Endothelial cell of umbilical vein (primary cell): ENCODE data around the gene MACROD2. TPM values are rescaled to one million over a fixed set of nuclear protein-coding genes. Genes with fewer than 3 reads are reported as not detected.

Experiments
- BruUV-seq: library from RNA; stranded (reverse); fragments of 400-500 nt; replicated peaks from 2 replicates; lab custom pipeline; 2021; lab: Mats Ljungman, UMichigan
- CTCF ChIA-PET: fragments of 300-600, 350-600 bp; sonication (Branson Sonifier 250); formaldehyde crosslinking; loops from one replicate; lab custom pipeline; 2021; ENCODE audit warnings: antibody characterized with exemption, inconsistent platforms; lab: Charles Lee
- POLR2A ChIA-PET: fragments of 300-600, 350-600 bp; sonication (Branson Sonifier 250); formaldehyde crosslinking; loops from one replicate; lab custom pipeline; 2021; ENCODE audit warnings: antibody characterized with exemption, inconsistent platforms; lab: Charles Lee
- DNase-seq: peaks from one replicate; pipeline ENCODE4 v3.0.0-alpha.2; 2011; ENCODE audit warnings: low read depth, low spot score
- FAIRE-seq: peaks from 2 replicates; lab custom pipeline; 2011; peaks lifted over from hg19 to GRCh38; lab: Jason Lieb, UNC
- H2AFZ ChIP-seq: 2 replicates; pipeline ENCODE4 v1.6.0; 2012; ENCODE audit warnings: low read depth, low read length, control low read depth, inconsistent platforms
- H3K27ac ChIP-seq: 2 replicates; pipeline ENCODE4 v1.5.1; 2011; ENCODE audit warnings: low read depth, mild to moderate bottlenecking, control low read depth, low read length, moderate library complexity; ENCODE audit not compliant: insufficient read depth
- H3K27me3 ChIP-seq, 2 experiments: 2 replicates each; pipeline versions ENCODE4 v1.6.0 to v1.6.1; 2011; ENCODE audit warnings: low read length in 2 of 2, mixed read lengths in 1 of 2; ENCODE audit not compliant: control insufficient read depth in 2 of 2, insufficient read depth in 2 of 2
- H3K36me3 ChIP-seq, 2 experiments: 2 replicates in 1 of 2; 3 replicates in 1 of 2; pipeline ENCODE4 v1.5.1; 2011; ENCODE audit warnings: low read length in 2 of 2, mild to moderate bottlenecking in 1 of 2, moderate library complexity in 1 of 2; ENCODE audit not compliant: control insufficient read depth in 2 of 2, insufficient read depth in 2 of 2; ENCODE audit errors: extremely low read depth in 1 of 2
- H3K4me1 ChIP-seq: 3 replicates; pipeline ENCODE4 v1.5.1; 2011; ENCODE audit warnings: mild to moderate bottlenecking, low read length; ENCODE audit not compliant: control insufficient read depth, insufficient read depth; ENCODE audit errors: extremely low read depth
- H3K4me2 ChIP-seq: 2 replicates; pipeline ENCODE4 v1.6.1; 2011; ENCODE audit warnings: low read length, control low read depth, mixed read lengths; ENCODE audit not compliant: insufficient read depth
- H3K4me3 ChIP-seq, 3 experiments: fragments of 200-600 bp in 1 of 3; sonication (generic), shearing (Covaris generic) in 1 of 3; replicated peaks in 1 of 3; 2 replicates each; pipeline ENCODE4 v1.5.1; 2011 to 2016; ENCODE audit warnings: control low read depth in 3 of 3, low read length in 3 of 3, mild to moderate bottlenecking in 2 of 3, inconsistent platforms in 1 of 3, low read depth in 1 of 3, moderate library complexity in 1 of 3; ENCODE audit not compliant: insufficient read depth in 1 of 3
- H3K79me2 ChIP-seq: 2 replicates; pipeline ENCODE4 v1.6.0; 2012; ENCODE audit warnings: low read length, inconsistent platforms; ENCODE audit not compliant: control insufficient read depth, insufficient read depth
- H3K9ac ChIP-seq: replicated peaks from 2 replicates; pipeline ENCODE3; 2011; ENCODE audit warnings: low read length, control low read depth; ENCODE audit not compliant: insufficient read depth; ENCODE audit errors: extremely low read depth
- H3K9me1 ChIP-seq: replicated peaks from 3 replicates; pipeline ENCODE4 v1.6.0; 2011; ENCODE audit warnings: mild to moderate bottlenecking, low read length; ENCODE audit not compliant: control insufficient read depth, insufficient read depth; ENCODE audit errors: extremely low read depth
- H3K9me3 ChIP-seq: replicated peaks from 2 replicates; pipeline ENCODE4 v1.5.1; 2012; ENCODE audit warnings: low read length, inconsistent platforms; ENCODE audit not compliant: control insufficient read depth, insufficient read depth
- H4K20me1 ChIP-seq: replicated peaks from 2 replicates; pipeline ENCODE3; 2011; ENCODE audit warnings: mild to moderate bottlenecking, low read length; ENCODE audit not compliant: control insufficient read depth, insufficient read depth; ENCODE audit errors: extremely low read depth
- CTCF ChIP-seq, 2 donors: IDR thresholded peaks; 1 replicate in 1 of 2; 2 replicates in 1 of 2; pipeline ENCODE4 v1.5.1; 2011; ENCODE audit warnings: low read length in 2 of 2, mild to moderate bottlenecking in 2 of 2, moderate library complexity in 2 of 2, control low read depth in 1 of 2, inconsistent platforms in 1 of 2, low read depth in 1 of 2; ENCODE audit not compliant: insufficient read depth in 1 of 2; ENCODE audit errors: extremely low read depth in 1 of 2
- EZH2 ChIP-seq: IDR thresholded peaks from 2 replicates; pipeline ENCODE4 v1.6.1; 2012; ENCODE audit warnings: borderline replicate concordance, low read depth, mild to moderate bottlenecking, moderate library complexity, low read length, inconsistent platforms; ENCODE audit not compliant: severe bottlenecking
- FOS ChIP-seq: IDR thresholded peaks from 2 replicates; pipeline ENCODE4 v1.6.1; 2011; ENCODE audit warnings: mild to moderate bottlenecking, low read length, moderate library complexity, borderline replicate concordance; ENCODE audit not compliant: insufficient read depth
- GATA2 ChIP-seq: IDR thresholded peaks from 2 replicates; pipeline ENCODE4 v1.7.0; 2011; ENCODE audit warnings: low read depth, mild to moderate bottlenecking, moderate library complexity, mixed read lengths, low read length; ENCODE audit not compliant: insufficient read length, insufficient read depth
- JUN ChIP-seq: IDR thresholded peaks from 2 replicates; pipeline ENCODE4 v1.6.1; 2011; ENCODE audit warnings: borderline replicate concordance, low read depth; ENCODE audit not compliant: insufficient read length, insufficient read depth
- MYC ChIP-seq: IDR thresholded peaks from one replicate; pipeline ENCODE4 v1.6.1; 2011; ENCODE audit warnings: mild to moderate bottlenecking, low read depth, low read length
- POLR2AphosphoS5 ChIP-seq: IDR thresholded peaks from 2 replicates; pipeline ENCODE4 v1.6.1; 2012; ENCODE audit warnings: low read depth, mild to moderate bottlenecking, control low read depth, low read length, moderate library complexity; ENCODE audit not compliant: insufficient read depth
- dilution Hi-C: fragments of 300-500 bp; cut with MboI; formaldehyde crosslinking; loops from one replicate; pipeline ENCODE4 v1.15.0; 2019; ENCODE audit warnings: low sequenced_read_pairs; ENCODE audit not compliant: extremely low pct_ligation_motif_present
- intact Hi-C: fragments of 100-400 bp; cut with micrococcal nuclease; formaldehyde crosslinking; loops from one replicate; pipeline ENCODE4 v1.10.0; 2022
- polyA plus RNA-seq, 4 experiments: library from polyadenylated mRNA; depleted of rRNA in 3 of 4; stranded (reverse) in 3 of 4; unstranded in 1 of 4; fragments of >200 nt; gene quantifications; 2 replicates each; pipeline versions ENCODE4 v1.2.1 to v1.2.3, GENCODE V29; 2011 to 2012; ENCODE audit warnings: missing spikeins in 1 of 4
- total RNA-seq: library from RNA; stranded (reverse); gene quantifications from 2 replicates; pipeline ENCODE4 v1.2.3, GENCODE V29; 2021
- TF ChIP-seq, protein P1 (sequence below): IDR thresholded peaks from 2 replicates; pipeline ENCODE4 v1.6.1; 2011; ENCODE audit not compliant: insufficient read depth, insufficient read length

Gene MACROD2
- total and polyA plus RNA-seq, 2 donors (not counting 3 experiments of a cell fraction or from before 2014, with no cell fraction given) = 0.11 to 0.73 TPM

DNA sequence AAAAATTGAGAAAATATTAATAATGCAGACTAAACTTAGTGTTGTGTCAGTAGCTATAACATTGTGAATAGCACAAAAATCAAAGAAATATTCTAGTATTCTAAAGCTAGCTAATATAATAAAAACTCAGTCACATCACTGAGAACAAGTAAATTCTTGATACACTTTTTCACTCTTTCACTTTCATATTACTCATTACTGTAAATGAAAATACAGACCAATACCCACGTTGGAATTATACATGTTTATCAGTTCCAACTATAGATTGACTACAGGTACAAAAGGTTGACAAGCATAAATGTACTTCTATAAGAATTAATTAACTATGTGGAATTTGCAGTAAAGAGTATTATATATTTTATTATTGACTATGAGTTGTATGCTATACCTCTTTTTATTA is 1385.5 kb downstream of the MACROD2 start:
- Histone ChIP-seq H3K4me1 (no peaks in the 10 kb centered on the region), H2AFZ (no peak overlapping the region), H3K9ac (no peak overlapping the region), H3K27me3 (no peaks in the 10 kb centered on the region), H3K36me3 (no peaks in the 10 kb centered on the region), H4K20me1 (no peaks in the 10 kb centered on the region), H3K9me3 (no peaks in the 10 kb centered on the region), H3K4me3 (no peak overlapping the region), H3K4me2 (no peak overlapping the region), H3K27ac (no peak overlapping the region), H3K9me1 (no peaks in the 10 kb centered on the region), H3K79me2 (no peaks in the 10 kb centered on the region)
- dilution Hi-C loops = no loop called here
- BruUV-seq = no TSS peak
- intact Hi-C loops = no loop called here
- TF ChIP-seq JUN (no peak), MYC (no peak), FOS (no peak), POLR2AphosphoS5 (no peak), GATA2 (no peak), EZH2 (no peak)
- TF ChIP-seq, protein P1, sequence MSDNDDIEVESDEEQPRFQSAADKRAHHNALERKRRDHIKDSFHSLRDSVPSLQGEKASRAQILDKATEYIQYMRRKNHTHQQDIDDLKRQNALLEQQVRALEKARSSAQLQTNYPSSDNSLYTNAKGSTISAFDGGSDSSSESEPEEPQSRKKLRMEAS = no peak
- CTCF ChIA-PET = no interaction called here
- POLR2A ChIA-PET = no interaction called here
- FAIRE-seq = no peak
- no peak for DNase-seq

DNA sequence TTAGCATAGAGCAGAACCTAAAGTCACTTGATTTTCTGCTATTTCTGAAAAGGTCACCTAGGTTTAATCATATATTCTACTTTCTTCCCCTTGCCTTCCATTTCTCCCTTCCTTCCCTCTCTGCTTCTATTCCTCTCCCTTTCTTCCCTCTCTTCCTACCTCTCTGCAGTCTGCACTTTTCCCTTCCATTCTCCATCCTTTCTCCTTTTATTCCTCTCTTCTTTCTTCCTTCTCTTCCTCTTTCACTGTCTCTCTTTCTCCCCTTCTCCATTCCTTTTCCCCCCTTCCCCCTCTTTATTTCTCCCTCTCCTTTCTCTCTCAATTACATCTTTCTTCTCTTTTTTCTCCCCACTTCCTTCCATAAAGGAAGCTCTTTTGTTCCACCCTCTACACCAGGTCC is 1391.9 kb downstream of the MACROD2 start:
- FAIRE-seq = no peak
- no peaks in the 10 kb centered on the region for H3K79me2 ChIP-seq
- ChIA-PET POLR2A (no interaction called here), CTCF (interaction anchor here (0.7 kb wide), 1 partner anchor 216 kb away, joined by 5 read pairs; no protein-coding TSS in a partner anchor)
- no peak overlapping the region for H3K27ac ChIP-seq
- BruUV-seq = no TSS peak
- no peaks in the 10 kb centered on the region for H3K9me1 ChIP-seq
- H3K27me3 ChIP-seq = no peaks in the 10 kb centered on the region
- H4K20me1 ChIP-seq = no peaks in the 10 kb centered on the region
- dilution Hi-C loops = no loop called here
- no peak overlapping the region for H3K9ac ChIP-seq
- intact Hi-C loops = no loop called here
- H3K36me3 ChIP-seq = no peaks in the 10 kb centered on the region
- no peak for TF ChIP-seq CTCF (IDR thresholded peaks at IDR 0.05; ENCODE audit: extremely low read depth in 1 of 2, insufficient read depth in 1 of 2, low read depth in 1 of 2, low read length in 2 of 2)
- H2AFZ ChIP-seq = no peak overlapping the region
- DNase-seq = no peak
- no peaks in the 10 kb centered on the region for H3K9me3 ChIP-seq
- H3K4me3 ChIP-seq = no peak overlapping the region
- no peak overlapping the region for H3K4me2 ChIP-seq
- H3K4me1 ChIP-seq = no peaks in the 10 kb centered on the region
